ENCODE results near the gene TBX19.

Gene TBX19

DNA sequence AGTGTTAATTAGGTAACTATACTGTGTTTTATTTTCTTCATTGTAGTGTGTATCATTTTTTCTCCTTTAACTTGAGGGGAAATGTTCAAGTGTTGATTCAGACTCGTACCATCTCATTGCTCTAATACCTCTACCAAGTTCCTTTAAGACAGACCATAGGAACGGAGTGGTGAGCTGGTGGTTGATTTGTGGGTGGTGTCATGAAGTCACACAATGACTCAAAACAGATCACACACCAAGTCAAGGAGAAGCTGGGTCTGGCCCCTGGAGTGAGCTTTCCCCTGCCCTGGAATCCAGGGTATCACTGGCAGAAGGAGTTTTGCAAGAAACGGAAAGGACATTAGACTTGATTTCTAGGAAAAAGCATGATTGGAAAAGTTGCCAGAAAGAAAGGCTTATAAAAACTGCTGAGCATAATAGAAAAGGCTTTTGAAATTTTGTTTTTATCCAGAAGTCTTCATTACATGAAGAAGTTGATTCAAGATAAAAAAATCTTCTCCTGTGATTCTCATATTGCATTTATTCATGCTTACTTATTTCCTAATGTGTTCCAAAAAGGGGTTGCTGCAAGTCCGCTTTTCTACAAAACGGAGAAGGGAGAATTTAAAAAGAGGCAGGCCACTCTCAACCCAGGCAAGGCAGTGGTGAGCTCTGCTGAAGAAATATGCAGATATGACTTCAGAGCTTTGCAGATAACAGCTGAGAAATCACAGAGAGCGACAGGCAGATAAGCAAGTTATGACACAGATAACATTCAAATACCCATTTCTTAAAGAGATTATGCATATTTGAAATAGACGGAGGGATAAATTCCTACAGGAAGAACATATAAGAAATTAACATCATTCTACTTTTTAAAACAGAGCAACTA is 79.7 kb downstream of the TBX19 start:
- no peak for DNase-seq (ENCODE audit: low read depth)

DNA sequence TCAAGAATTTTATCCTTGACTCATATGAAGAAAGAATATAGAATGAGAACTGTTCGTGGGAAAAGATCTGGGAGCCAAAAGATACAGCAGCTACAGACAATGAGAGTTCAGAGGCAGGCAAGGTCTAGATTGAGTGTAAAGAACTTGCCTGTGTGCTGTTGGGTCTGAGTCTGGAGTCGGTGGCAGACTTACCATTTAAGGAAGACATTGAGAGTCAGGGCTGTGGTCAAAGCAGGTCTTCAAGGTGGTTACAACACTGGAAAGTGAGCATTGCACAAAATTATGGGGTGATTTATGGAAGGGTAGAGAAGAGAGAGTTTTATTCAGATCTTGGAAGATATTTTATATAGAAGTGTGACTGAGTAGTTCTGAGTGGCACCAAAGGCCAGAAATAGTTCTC is 80.6 kb downstream of the TBX19 start:
- DNase-seq (ENCODE audit: low read depth): no peak

DNA sequence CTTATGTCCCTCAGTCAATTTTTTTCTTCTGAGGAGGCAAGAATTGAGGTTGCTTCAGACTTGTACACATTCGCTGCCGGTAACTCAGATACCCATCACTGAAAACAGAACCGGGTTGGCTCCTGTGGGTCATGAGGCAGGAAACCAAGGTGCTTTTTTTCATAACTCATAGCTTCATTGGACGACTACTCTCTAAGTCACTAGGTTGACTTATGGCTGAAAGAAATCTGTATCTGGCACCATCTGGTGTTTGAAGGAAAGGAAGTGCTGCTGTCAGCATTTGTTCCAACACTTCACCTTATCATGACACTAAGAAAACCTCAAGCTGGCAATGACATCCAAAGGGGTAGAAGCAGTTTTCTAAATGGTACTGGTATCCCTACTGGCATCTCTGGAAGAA is 82.3 kb downstream of the TBX19 start:
- no peak for DNase-seq (ENCODE audit: low read depth)

Measured in stimulated activated CD8-positive, alpha-beta memory T cell treated with anti-CD3 and anti-CD28 coated beads, Interleukin-15, amount 100 ng/mL, for 24 hours (primary cell).